ENCODE measurements around the gene ECT2L. TPM values are rescaled to one million over a fixed set of nuclear protein-coding genes. Genes with fewer than 3 reads are reported as not detected.

ECT2L gene
- total RNA-seq, 1 experiment from 2014 or later: not detected

DNA sequence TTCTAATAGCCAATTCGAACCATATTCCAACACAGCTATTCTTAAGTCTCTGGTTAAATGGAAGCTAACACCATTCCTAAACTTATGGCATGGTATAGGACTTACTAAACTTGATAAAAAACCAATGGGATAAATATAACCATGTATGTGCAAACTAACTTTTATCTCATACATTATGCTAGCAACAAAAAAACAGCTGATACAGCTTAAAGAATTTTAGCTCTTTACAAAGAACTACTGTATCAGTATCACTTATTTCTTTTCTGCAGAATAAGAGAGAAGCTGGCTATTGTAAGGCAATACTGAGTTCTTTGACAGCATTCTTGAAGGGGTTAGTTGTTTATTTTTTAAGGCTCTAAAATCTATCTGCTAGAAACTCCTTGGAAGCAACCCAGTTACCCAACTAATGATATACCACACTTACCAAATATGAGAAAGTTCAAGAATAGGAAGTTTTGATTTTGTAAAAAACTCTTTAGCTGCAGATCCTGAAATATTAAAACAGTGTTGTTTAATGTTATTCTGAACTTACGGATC lies 147.3 kb downstream of the ECT2L start:
- ChIA-PET RAD21 (ENCODE audit: low non-redundant PET in 1 of 2, low total read pairs in 2 of 2, uncharacterized antibody in 2 of 2, unreplicated experiment in 2 of 2) (no interaction called here), POLR2A (no interaction called here), CTCF (no interaction called here)
- no peaks in the 10 kb centered on the region for H3K27me3 ChIP-seq (ENCODE audit: insufficient read depth, low read length)
- DNase-seq (ENCODE audit: low read depth, low spot score) (no peak), ATAC-seq (no peak)
- intact Hi-C loops (cut with micrococcal nuclease): no loop called here
- H3K9me2 ChIP-seq (ENCODE audit: insufficient read depth): no peaks in the 10 kb centered on the region
- no peak overlapping the region for H3K4me3 ChIP-seq (replicated peaks in 1 of 2; ENCODE audit: low read depth in 1 of 2, low read length in 2 of 2)
- no peak overlapping the region for H3K4me2 ChIP-seq (ENCODE audit: low read length)
- peaks cover 0 to 9% of the 10 kb centered on the region in 2 experiments; a peak in 3 of 4 replicates for H3K4me1 ChIP-seq (ENCODE audit: control insufficient read depth in 1 of 2, insufficient read depth in 2 of 2, low read length in 2 of 2)
- H3K27ac ChIP-seq (ENCODE audit: low read depth, low read length): no peak overlapping the region
- BruUV-seq (replicated peaks): no TSS peak
- H2AFZ ChIP-seq (ENCODE audit: low read depth, low read length, poor library complexity, severe bottlenecking): no peak overlapping the region
- no peaks in the 10 kb centered on the region for H3K9me3 ChIP-seq (ENCODE audit: control insufficient read depth in 1 of 2, insufficient read depth in 1 of 2, low read depth in 1 of 2, low read length in 2 of 2)
- no peaks in the 10 kb centered on the region for H4K20me1 ChIP-seq (ENCODE audit: insufficient read depth)
- TF ChIP-seq, protein P1, sequence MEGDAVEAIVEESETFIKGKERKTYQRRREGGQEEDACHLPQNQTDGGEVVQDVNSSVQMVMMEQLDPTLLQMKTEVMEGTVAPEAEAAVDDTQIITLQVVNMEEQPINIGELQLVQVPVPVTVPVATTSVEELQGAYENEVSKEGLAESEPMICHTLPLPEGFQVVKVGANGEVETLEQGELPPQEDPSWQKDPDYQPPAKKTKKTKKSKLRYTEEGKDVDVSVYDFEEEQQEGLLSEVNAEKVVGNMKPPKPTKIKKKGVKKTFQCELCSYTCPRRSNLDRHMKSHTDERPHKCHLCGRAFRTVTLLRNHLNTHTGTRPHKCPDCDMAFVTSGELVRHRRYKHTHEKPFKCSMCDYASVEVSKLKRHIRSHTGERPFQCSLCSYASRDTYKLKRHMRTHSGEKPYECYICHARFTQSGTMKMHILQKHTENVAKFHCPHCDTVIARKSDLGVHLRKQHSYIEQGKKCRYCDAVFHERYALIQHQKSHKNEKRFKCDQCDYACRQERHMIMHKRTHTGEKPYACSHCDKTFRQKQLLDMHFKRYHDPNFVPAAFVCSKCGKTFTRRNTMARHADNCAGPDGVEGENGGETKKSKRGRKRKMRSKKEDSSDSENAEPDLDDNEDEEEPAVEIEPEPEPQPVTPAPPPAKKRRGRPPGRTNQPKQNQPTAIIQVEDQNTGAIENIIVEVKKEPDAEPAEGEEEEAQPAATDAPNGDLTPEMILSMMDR (IDR thresholded peaks at IDR 0.05 in 2 of 3, conservative IDR thresholded peaks at IDR 0.05 in 1 of 3; ENCODE audit: borderline replicate concordance in 1 of 3, insufficient read depth in 1 of 3, low read depth in 2 of 3, low read length in 2 of 3): no peak
- TF ChIP-seq ZNF274 (IDR thresholded peaks at IDR 0.05; ENCODE audit: low read depth, low read length) (no peak), SRF (IDR thresholded peaks at IDR 0.05; ENCODE audit: low read depth) (no peak), EGR1 (IDR thresholded peaks at IDR 0.05; ENCODE audit: low read depth) (no peak), JUND (IDR thresholded peaks at IDR 0.05) (no peak), CBX3 (IDR thresholded peaks at IDR 0.05; ENCODE audit: low read depth) (no peak), MAX (IDR thresholded peaks at IDR 0.05) (no peak)
- H3K79me2 ChIP-seq (ENCODE audit: insufficient read depth, low read length): peaks cover 26% of the 10 kb centered on the region
- peaks cover 4 to 16% of the 10 kb centered on the region in 2 experiments; a peak in 3 of 4 replicates for H3K36me3 ChIP-seq (ENCODE audit: control insufficient read depth in 1 of 2, insufficient read depth in 2 of 2, low read length in 2 of 2)
- H3K9ac ChIP-seq (ENCODE audit: low read length): no peak overlapping the region

GRCh38 chr6:138944412-138944811 lies 148.5 kb downstream of the ECT2L start:
- POLR2A ChIA-PET: no interaction called here
- TF ChIP-seq POLR2AphosphoS5 (IDR thresholded peaks at IDR 0.05; ENCODE audit: low read depth, low read length) (no peak), YY1 (IDR thresholded peaks at IDR 0.05; ENCODE audit: extremely low read depth, insufficient replicate concordance, low read depth, low read length) (no peak), JUND (IDR thresholded peaks at IDR 0.05) (no peak), MAX (IDR thresholded peaks at IDR 0.05) (no peak), TCF7L2 (IDR thresholded peaks at IDR 0.05; ENCODE audit: borderline replicate concordance, extremely low read depth, insufficient read depth, insufficient read length) (no peak), ZBTB33 (IDR thresholded peaks at IDR 0.05; ENCODE audit: extremely low read depth, insufficient replicate concordance, low read length) (no peak), CEBPB (IDR thresholded peaks at IDR 0.05; ENCODE audit: low read depth) (no peak), ATF3 (IDR thresholded peaks at IDR 0.05) (no peak), RAD21 (IDR thresholded peaks at IDR 0.05; ENCODE audit: low read depth) (no peak)

More at GRCh38 chr6:138944412-138944811, 148.5 kb downstream of the ECT2L start:
- CTCF ChIA-PET: no interaction called here
- Histone ChIP-seq H3K9ac (ENCODE audit: low read length) (no peak overlapping the region), H3K9me2 (ENCODE audit: insufficient read depth) (no peaks in the 10 kb centered on the region), H3K36me3 (ENCODE audit: control insufficient read depth in 1 of 2, insufficient read depth in 2 of 2, low read length in 2 of 2) (peaks cover 4 to 12% of the 10 kb centered on the region in 2 experiments; a peak in 2 of 4 replicates), H3K4me1 (ENCODE audit: control insufficient read depth in 1 of 2, insufficient read depth in 2 of 2, low read length in 2 of 2) (peaks cover 2 to 9% of the 10 kb centered on the region in 2 experiments; a peak in 3 of 4 replicates), H4K20me1 (ENCODE audit: insufficient read depth) (no peaks in the 10 kb centered on the region), H3K27ac (ENCODE audit: low read depth, low read length) (no peak overlapping the region), H3K4me2 (ENCODE audit: low read length) (no peak overlapping the region), H3K9me3 (ENCODE audit: control insufficient read depth in 1 of 2, insufficient read depth in 1 of 2, low read depth in 1 of 2, low read length in 2 of 2) (no peaks in the 10 kb centered on the region), H3K4me3 (replicated peaks in 1 of 2; ENCODE audit: low read depth in 1 of 2, low read length in 2 of 2) (no peak overlapping the region), H3K27me3 (ENCODE audit: insufficient read depth, low read length) (no peaks in the 10 kb centered on the region), H2AFZ (ENCODE audit: low read depth, low read length, poor library complexity, severe bottlenecking) (no peak overlapping the region), H3K79me2 (ENCODE audit: insufficient read depth, low read length) (peaks cover 39% of the 10 kb centered on the region)
- ATAC-seq (no peak), DNase-seq (ENCODE audit: low read depth, low spot score) (no peak)
- no TSS peak for BruUV-seq (replicated peaks)
- RAD21 ChIA-PET (ENCODE audit: low non-redundant PET in 1 of 2, low total read pairs in 2 of 2, uncharacterized antibody in 2 of 2, unreplicated experiment in 2 of 2): no interaction called here
- intact Hi-C loops (cut with micrococcal nuclease): no loop called here
